ENCODE data around the gene SNAP47.

Gene SNAP47

GRCh38 chr1:227815468-227816409 is 80.5 kb downstream of the SNAP47 start, which contains the start of gene PRSS38:
Gene PRSS38, plus strand, starts transcription at chr1:227815675. Its CDS starts 42 bp downstream, at chr1:227815717.
- no peak for TF ChIP-seq JUND (IDR thresholded peaks at IDR 0.05; ENCODE audit: low read depth)
- in situ Hi-C loops (cut with HindIII; ENCODE audit: low pct_unique_long_range_greater_than_20kb, low sequenced_read_pairs), result no loop called here
- no peak for DNase-seq (ENCODE audit: low read depth in 1 of 2, low spot score in 1 of 2)

GRCh38 chr1:227816750-227817446 is 81.7 kb downstream of the SNAP47 start:
- in situ Hi-C loops (cut with HindIII; ENCODE audit: low pct_unique_long_range_greater_than_20kb, low sequenced_read_pairs), result no loop called here
- no peak for TF ChIP-seq JUND (IDR thresholded peaks at IDR 0.05; ENCODE audit: low read depth)
- no peak for DNase-seq (ENCODE audit: low read depth in 1 of 2, low spot score in 1 of 2)

GRCh38 chr1:227823537-227823936 is 88.3 kb downstream of the SNAP47 start:
- no peak for TF ChIP-seq JUND (IDR thresholded peaks at IDR 0.05; ENCODE audit: low read depth)
- in situ Hi-C loops (cut with HindIII; ENCODE audit: low pct_unique_long_range_greater_than_20kb, low sequenced_read_pairs), result no loop called here
- no peak for DNase-seq (ENCODE audit: low read depth in 1 of 2, low spot score in 1 of 2)

DNA sequence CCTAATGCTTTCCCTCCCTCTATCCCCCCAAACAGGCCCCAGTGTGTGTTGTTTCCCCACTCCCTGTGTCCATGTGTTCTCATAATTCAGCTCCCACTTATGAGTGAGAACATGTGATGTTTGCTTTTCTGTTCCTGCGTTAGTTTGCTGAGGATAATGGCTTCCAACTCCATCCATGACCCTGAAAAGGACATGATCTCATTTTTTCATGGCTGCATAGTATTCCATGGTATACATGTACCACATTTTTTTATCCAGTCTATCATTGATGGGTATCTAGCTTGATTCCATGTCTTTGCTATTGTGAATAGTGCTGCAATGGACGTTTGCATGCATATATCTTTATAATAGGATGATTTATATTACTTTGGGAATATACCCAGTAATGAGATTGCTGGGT is 89.0 kb downstream of the SNAP47 start:
- in situ Hi-C loops (cut with HindIII; ENCODE audit: low pct_unique_long_range_greater_than_20kb, low sequenced_read_pairs), result no loop called here
- TF ChIP-seq JUND (IDR thresholded peaks at IDR 0.05; ENCODE audit: low read depth), result no peak
- no peak for DNase-seq (ENCODE audit: low read depth in 1 of 2, low spot score in 1 of 2)

DNA sequence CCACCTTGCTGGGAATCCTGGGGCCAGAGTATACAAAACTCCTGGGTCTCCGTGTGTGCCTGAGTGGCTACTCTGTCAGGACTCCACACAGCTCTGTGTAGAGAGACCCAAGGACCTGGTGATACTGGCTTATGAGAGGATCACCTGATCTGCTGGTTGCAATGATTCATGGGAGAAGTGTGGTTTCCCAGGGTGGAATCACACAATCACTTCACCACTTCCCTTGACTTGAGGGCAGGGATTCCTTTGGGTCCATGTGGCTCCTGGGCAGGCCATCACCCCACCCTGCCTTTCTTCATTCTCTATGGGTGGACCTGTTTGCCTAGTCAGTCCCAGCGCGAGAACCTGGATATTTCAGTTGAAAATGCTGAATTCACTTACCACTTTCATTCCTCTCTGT is 93.6 kb downstream of the SNAP47 start:
- no peak for DNase-seq (ENCODE audit: low read depth in 1 of 2, low spot score in 1 of 2)
- in situ Hi-C loops (cut with HindIII; ENCODE audit: low pct_unique_long_range_greater_than_20kb, low sequenced_read_pairs), result no loop called here
- no peak for TF ChIP-seq JUND (IDR thresholded peaks at IDR 0.05; ENCODE audit: low read depth)

All from T47D (cell line).